ENCODE results near the gene UBE2I. TPM values are rescaled to one million over a fixed set of nuclear protein-coding genes. Genes with fewer than 3 reads are reported as not detected.

The UBE2I gene
- total and polyA plus RNA-seq, 4 donors: 19.4 to 23.9 (median 22.5) TPM

DNA sequence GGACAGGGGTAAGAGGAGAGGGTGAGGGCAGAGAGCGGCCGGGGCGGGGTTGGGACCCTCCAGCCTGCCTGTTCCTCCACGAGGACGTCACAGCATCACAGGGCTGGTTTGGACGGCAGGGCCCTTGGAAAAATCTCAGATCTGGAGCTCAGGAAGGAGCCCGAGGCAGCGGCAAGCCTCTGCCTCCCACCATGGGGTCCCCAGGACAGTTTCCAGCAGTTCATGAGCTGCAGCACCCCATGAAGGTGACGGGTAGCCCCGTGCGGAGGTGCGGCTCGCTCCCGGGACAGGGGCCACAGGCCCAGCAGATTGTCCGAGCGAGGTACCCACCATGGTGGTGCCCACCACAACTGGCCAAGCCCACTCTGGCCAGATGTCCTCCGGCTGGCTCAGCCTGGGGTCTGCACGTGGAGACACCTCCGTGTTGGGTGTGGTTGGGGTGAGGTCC is 32.3 kb upstream of the UBE2I start:
- no peak for DNase-seq (ENCODE audit: low spot score)
- 73% methylated on average over 19 of the region's 19 CpGs for whole genome bisulfite sequencing

More for the DNA sequence above, 32.3 kb upstream of the UBE2I start:
- Histone ChIP-seq H3K36me3 (ENCODE audit: control insufficient read depth in 4 of 4, insufficient read depth in 3 of 4, low read depth in 1 of 4, low read length in 3 of 4) (no peaks in the 10 kb centered on the region), H3K4me1 (ENCODE audit: control insufficient read depth in 4 of 4, insufficient read depth in 4 of 4, low read length in 3 of 4) (no peaks in the 10 kb centered on the region), H3K9me3 (ENCODE audit: control insufficient read depth in 4 of 4, low read length in 3 of 4) (no peaks in the 10 kb centered on the region), H3K27ac (ENCODE audit: low read depth in 1 of 2, low read length in 2 of 2) (no peak overlapping the region), H3K4me3 (ENCODE audit: low read depth in 1 of 3, low read length in 3 of 3) (no peak overlapping the region), H3K27me3 (ENCODE audit: control insufficient read depth in 4 of 4, insufficient read depth in 4 of 4, low read length in 3 of 4) (peaks cover 0 to 3% (median 0%) of the 10 kb centered on the region in 4 donors), H3K9ac (ENCODE audit: low read depth in 1 of 2, low read length in 2 of 2) (no peak overlapping the region)
- TF ChIP-seq, protein P1, sequence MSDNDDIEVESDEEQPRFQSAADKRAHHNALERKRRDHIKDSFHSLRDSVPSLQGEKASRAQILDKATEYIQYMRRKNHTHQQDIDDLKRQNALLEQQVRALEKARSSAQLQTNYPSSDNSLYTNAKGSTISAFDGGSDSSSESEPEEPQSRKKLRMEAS (IDR thresholded peaks at IDR 0.05): no peak
- TF ChIP-seq, protein P2, sequence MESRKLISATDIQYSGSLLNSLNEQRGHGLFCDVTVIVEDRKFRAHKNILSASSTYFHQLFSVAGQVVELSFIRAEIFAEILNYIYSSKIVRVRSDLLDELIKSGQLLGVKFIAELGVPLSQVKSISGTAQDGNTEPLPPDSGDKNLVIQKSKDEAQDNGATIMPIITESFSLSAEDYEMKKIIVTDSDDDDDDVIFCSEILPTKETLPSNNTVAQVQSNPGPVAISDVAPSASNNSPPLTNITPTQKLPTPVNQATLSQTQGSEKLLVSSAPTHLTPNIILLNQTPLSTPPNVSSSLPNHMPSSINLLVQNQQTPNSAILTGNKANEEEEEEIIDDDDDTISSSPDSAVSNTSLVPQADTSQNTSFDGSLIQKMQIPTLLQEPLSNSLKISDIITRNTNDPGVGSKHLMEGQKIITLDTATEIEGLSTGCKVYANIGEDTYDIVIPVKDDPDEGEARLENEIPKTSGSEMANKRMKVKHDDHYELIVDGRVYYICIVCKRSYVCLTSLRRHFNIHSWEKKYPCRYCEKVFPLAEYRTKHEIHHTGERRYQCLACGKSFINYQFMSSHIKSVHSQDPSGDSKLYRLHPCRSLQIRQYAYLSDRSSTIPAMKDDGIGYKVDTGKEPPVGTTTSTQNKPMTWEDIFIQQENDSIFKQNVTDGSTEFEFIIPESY (IDR thresholded peaks at IDR 0.05): no peak
- TF ChIP-seq SP1 (IDR thresholded peaks at IDR 0.05) (no peak), JUND (IDR thresholded peaks at IDR 0.05) (no peak), YY1 (IDR thresholded peaks at IDR 0.05) (no peak), HNF4A (conservative IDR thresholded peaks at IDR 0.05) (no peak), EGR1 (IDR thresholded peaks at IDR 0.05; ENCODE audit: low read depth in 2 of 2) (no peak), GABPA (IDR thresholded peaks at IDR 0.05 in 1 of 2, conservative IDR thresholded peaks at IDR 0.05 in 1 of 2) (no peak), FOXA1 (IDR thresholded peaks at IDR 0.05) (no peak), FOXA2 (IDR thresholded peaks at IDR 0.05) (no peak), RXRA (IDR thresholded peaks at IDR 0.05) (no peak)
- TF ChIP-seq, protein P3, sequence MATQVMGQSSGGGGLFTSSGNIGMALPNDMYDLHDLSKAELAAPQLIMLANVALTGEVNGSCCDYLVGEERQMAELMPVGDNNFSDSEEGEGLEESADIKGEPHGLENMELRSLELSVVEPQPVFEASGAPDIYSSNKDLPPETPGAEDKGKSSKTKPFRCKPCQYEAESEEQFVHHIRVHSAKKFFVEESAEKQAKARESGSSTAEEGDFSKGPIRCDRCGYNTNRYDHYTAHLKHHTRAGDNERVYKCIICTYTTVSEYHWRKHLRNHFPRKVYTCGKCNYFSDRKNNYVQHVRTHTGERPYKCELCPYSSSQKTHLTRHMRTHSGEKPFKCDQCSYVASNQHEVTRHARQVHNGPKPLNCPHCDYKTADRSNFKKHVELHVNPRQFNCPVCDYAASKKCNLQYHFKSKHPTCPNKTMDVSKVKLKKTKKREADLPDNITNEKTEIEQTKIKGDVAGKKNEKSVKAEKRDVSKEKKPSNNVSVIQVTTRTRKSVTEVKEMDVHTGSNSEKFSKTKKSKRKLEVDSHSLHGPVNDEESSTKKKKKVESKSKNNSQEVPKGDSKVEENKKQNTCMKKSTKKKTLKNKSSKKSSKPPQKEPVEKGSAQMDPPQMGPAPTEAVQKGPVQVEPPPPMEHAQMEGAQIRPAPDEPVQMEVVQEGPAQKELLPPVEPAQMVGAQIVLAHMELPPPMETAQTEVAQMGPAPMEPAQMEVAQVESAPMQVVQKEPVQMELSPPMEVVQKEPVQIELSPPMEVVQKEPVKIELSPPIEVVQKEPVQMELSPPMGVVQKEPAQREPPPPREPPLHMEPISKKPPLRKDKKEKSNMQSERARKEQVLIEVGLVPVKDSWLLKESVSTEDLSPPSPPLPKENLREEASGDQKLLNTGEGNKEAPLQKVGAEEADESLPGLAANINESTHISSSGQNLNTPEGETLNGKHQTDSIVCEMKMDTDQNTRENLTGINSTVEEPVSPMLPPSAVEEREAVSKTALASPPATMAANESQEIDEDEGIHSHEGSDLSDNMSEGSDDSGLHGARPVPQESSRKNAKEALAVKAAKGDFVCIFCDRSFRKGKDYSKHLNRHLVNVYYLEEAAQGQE (IDR thresholded peaks at IDR 0.05): no peak
- TF ChIP-seq, protein P4, sequence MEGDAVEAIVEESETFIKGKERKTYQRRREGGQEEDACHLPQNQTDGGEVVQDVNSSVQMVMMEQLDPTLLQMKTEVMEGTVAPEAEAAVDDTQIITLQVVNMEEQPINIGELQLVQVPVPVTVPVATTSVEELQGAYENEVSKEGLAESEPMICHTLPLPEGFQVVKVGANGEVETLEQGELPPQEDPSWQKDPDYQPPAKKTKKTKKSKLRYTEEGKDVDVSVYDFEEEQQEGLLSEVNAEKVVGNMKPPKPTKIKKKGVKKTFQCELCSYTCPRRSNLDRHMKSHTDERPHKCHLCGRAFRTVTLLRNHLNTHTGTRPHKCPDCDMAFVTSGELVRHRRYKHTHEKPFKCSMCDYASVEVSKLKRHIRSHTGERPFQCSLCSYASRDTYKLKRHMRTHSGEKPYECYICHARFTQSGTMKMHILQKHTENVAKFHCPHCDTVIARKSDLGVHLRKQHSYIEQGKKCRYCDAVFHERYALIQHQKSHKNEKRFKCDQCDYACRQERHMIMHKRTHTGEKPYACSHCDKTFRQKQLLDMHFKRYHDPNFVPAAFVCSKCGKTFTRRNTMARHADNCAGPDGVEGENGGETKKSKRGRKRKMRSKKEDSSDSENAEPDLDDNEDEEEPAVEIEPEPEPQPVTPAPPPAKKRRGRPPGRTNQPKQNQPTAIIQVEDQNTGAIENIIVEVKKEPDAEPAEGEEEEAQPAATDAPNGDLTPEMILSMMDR (IDR thresholded peaks at IDR 0.05; ENCODE audit: low read depth, low read length, missing input control): no peak
- TF ChIP-seq, protein P5, sequence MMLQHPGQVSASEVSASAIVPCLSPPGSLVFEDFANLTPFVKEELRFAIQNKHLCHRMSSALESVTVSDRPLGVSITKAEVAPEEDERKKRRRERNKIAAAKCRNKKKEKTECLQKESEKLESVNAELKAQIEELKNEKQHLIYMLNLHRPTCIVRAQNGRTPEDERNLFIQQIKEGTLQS (IDR thresholded peaks at IDR 0.05): no peak
